GM12864 (cell line): Measurements from ENCODE around the gene THOC6.

Source experiments
- DNase-seq: peaks from one replicate; pipeline ENCODE4 v3.0.0-alpha.2; 2011; ENCODE audit warnings: low read depth
- H3K4me3 ChIP-seq: 2 replicates; pipeline ENCODE4 v1.5.1; 2011; ENCODE audit warnings: mild to moderate bottlenecking, low read depth, low read length, control low read depth
- TF ChIP-seq, protein P1 (sequence below): IDR thresholded peaks from 2 replicates; pipeline ENCODE4 v1.5.1; 2011; ENCODE audit warnings: low read depth, mild to moderate bottlenecking, moderate library complexity, low read length, control low read depth, inconsistent platforms; ENCODE audit errors: missing control alignments

The THOC6 gene

DNA sequence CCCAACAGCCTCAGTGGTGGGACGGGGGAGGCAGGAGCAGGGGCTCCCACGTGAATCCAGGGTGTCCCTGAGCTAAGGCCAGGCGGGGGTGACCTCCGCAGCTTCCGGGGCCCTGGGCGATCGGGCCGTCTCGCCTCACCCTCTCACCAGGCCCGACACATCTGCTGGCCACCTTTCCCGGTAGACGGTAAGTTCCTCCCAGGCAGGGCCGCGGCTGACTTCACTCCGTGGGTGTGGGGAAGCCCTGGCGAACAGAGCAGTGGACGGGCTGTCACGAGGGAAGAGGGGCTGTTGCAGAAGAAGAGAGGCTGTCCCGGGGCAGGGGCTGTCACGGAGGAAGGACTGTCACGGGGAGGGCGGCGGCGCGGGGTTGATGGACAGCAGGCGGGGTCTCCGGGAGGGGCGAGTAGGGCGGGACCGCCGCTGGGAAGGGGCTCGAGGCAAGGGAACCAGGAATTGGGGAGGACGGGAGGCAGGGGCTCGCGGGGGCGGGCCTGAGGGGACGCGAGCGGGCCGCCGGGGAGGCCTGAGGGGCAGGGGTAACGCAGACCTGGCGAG is 44.1 kb upstream of the THOC6 start:
- peak overlapping the region; percentile 87 for H3K4me3 ChIP-seq
- TF ChIP-seq, protein P1, sequence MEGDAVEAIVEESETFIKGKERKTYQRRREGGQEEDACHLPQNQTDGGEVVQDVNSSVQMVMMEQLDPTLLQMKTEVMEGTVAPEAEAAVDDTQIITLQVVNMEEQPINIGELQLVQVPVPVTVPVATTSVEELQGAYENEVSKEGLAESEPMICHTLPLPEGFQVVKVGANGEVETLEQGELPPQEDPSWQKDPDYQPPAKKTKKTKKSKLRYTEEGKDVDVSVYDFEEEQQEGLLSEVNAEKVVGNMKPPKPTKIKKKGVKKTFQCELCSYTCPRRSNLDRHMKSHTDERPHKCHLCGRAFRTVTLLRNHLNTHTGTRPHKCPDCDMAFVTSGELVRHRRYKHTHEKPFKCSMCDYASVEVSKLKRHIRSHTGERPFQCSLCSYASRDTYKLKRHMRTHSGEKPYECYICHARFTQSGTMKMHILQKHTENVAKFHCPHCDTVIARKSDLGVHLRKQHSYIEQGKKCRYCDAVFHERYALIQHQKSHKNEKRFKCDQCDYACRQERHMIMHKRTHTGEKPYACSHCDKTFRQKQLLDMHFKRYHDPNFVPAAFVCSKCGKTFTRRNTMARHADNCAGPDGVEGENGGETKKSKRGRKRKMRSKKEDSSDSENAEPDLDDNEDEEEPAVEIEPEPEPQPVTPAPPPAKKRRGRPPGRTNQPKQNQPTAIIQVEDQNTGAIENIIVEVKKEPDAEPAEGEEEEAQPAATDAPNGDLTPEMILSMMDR = no peak
- DNase-seq = no peak

DNA sequence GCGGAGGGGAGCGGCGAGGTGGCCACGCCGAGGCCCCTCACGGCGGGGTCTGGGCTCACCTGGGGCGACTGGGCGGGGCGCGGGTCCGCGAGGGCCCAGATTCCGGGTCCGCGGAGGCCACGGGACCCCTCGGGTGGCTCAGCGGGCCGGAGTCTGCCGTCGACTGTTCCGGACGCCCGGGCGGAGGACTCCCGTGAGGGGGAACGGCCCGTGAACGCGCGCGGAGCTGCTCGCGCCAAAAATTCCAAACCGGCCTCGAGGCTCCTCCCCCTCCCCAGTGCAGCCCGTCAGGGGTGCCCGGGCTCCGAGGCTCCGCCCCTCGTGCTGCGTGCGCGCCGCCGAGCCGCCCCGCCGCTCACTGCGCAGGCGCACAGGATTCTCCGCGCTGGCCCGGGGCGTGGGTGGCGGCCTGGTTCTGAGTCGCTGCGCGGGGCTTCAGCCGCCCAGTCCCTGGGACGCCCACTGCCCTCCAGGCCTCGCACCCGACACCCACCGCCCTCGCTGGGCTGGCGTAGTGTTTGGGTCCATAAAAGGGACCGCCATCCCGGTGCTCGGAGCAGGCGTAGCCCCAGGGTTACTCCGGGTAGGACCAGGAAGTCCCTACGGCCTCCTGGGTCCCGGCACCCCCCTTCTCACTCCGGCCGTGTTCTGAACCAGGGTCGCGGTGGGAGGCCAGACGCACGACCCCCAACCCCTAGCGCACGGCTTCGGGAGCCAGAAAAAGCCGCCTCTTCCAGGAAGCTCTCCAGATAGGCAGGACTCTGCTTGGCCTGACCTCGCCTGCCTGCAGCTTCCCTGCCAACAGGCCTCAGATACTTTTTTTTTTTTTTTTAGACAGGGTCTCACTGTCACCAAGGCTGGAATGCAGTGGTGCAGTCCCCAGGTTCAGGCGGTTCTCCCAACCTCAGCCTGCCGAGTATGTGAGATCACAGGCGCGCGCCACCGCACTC is 43.3 kb upstream of the THOC6 start, which contains the start of gene PKMYT1:
PKMYT1 (minus strand) TSS at position 220 of the 950 bp plus-strand sequence. CDS start 789 bp downstream, outside the sequence.
- peak within 1 kb of the TSS; percentile 87 for H3K4me3 ChIP-seq
- peak; percentile 53 for DNase-seq
- TF ChIP-seq, protein P1 = no peak

- peak overlapping the region; percentile 87; the same call in 1 of the 2 replicates for H3K4me3 ChIP-seq
- DNase-seq = no peak
- TF ChIP-seq, protein P1 = no peak
These were observed 42.5 kb upstream of the THOC6 start for GRCh38 chr16:2981177-2981898.

DNA sequence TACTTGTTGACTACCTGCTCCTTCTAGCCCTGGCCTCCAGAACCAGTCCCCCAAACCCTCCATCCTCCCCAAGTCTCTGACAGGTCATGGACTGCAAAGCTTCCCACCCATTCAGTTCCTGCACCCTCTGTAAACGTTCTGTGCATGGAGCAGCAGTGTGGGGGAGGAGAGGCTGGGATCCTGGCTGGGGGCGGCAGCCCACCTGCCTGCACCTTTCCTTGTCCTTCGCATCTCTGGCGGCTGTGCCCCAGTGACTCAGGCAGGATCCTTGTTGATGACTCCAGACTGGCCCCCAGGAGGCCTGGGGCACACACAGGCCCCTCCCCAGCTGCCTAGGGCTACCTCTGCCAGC is 42.0 kb upstream of the THOC6 start:
- no peak for DNase-seq
- TF ChIP-seq, protein P1 = no peak
- H3K4me3 ChIP-seq = no peak overlapping the region

DNA sequence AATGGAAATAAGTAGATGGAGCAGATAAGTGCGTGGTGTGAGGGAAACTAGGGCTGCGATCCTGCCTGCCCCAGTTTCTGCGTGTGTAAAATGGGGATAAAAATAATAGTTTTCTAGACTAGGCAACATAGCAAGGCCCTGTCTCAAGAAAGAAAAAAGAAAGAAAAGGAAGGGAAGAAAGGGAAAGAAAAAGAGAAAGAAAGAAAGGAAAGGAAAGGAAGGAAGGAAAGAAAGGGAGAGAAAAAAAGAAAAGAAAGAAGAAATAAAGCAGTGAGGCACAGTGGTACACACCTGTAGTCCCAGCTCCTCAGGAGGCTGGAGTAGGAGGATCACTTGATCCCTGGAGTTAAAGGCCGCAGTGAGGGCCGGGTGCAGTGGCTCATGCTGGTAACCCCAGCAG is 41.4 kb upstream of the THOC6 start:
- no peak overlapping the region for H3K4me3 ChIP-seq
- DNase-seq = no peak
- TF ChIP-seq, protein P1 = no peak

GRCh38 chr16:2983706-2984136 is 40.1 kb upstream of the THOC6 start:
- TF ChIP-seq, protein P1 = peak; percentile 83
- H3K4me3 ChIP-seq = peak overlapping the region; percentile 38
- DNase-seq = no peak
